Measurements from ENCODE around the gene NTM. TPM values are rescaled to one million over a fixed set of nuclear protein-coding genes. Genes with fewer than 3 reads are reported as not detected.
"Not testable (repeated sequence)": the region's sequence is repeated elsewhere in the genome, so short reads cannot be mapped to it uniquely, and the experiment has no call there.

Gene NTM
- total RNA-seq, 1 donor from 2014 or later = 10.8 TPM

- DNase-seq = no peak
These were observed 299.0 kb downstream of the NTM start for GRCh38 chr11:131669401-131669780.

DNA sequence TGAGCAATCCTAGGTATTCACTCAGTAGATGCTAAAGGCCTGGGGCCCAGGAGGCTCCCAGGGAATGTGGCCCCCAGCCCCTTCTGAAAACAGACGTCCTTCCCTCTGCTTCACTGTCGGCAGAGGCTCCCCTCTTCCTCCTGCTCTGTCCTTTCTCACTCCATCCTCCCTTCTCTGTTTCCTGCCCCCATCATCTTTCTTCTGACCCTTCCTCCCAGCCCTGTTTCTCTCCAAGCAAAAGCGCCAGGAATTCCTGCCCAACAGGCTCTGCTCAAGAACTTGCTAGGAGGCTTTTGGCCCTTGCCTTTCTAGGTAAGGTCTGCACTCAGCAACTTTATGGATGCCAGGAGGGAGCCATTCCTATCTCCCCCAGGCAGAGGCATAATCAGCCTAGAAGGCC is 300.5 kb downstream of the NTM start:
- DNase-seq = no peak

DNA sequence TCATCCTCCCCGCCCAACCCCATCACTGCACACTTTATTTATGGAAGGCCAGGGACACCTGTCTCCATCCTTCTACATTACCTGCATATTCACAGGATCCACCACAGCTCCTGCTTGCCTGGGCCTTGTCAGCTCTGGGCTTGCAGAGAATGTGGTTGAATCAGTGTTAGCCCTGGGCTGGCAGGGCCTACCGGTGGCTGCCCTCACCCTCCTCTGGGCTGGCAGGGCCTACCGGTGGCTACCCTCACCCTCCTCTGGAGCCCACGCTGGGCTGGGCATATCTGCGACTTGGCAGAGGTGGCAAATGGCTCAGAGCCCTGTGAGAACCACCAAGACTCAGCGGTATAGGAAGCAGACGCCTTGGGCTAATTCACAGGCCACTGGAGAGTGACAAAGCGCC is 300.9 kb downstream of the NTM start:
- no peak for DNase-seq

GRCh38 chr11:131671734-131672133 is 301.3 kb downstream of the NTM start:
- no peak for DNase-seq

DNA sequence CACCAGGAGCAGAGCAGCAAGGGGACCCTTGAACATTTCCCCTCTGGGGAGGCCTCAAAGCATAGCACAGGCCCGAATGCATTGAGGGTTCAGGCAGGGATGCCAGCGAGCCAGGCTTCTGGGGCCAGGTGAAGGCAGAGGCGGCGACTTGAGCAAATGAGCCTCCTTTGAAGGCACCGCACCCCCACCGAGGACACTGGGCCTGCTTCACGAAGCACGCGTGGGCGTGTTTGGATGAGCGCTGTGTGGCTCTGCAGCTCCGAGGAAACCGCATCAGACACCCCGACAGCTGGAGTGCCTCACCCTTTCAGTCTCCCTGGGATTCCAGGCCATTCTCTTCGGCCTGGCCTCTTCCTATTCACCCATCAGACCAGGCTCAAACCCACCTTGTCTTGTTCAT is 301.8 kb downstream of the NTM start:
- no peak for DNase-seq

DNA sequence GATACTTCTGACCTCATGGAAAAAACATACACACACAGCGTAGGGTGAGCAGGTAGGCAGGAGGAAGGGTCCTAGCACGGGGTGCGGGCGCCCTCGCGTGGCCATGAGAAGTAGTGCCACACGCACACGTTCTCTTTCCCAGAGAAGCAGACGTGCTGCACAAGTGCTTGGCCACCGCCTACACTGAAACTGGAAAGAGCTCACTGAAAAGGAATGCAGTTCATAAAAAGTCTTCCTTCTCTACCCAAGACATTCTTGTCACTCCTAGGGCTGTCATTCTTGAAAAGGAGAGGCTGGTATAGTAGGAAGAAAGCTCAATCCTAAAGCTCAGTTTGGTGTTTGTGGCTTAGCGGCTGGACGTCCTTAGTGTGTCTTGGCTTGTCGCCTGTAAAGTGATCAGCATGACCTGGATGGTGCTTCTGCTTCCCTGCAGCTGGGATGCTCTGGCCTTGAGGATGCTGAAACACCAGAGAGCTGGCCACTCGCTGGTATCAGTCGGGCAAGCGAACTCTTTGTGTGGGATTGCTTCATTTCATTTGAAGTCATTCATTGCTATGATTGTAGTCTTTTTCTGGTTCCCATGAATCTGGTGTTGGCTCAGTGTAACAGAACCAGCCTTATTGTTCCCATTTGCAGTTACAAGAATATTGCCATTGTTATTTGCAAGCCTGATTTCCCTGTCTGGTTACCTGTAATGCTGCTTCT is 303.8 kb downstream of the NTM start:
- peak; percentile 72 for DNase-seq

GRCh38 chr11:131675121-131675888 is 304.9 kb downstream of the NTM start:
- DNase-seq = no peak

GRCh38 chr11:131677828-131678470 is 307.5 kb downstream of the NTM start:
- no peak for DNase-seq

GRCh38 chr11:131678658-131679340 is 308.4 kb downstream of the NTM start:
- no peak for DNase-seq

GRCh38 chr11:131680448-131680847 is 310.0 kb downstream of the NTM start:
- DNase-seq = not testable (repeated sequence)

- DNase-seq = no peak
These were observed 311.5 kb downstream of the NTM start for GRCh38 chr11:131681920-131682319.

- DNase-seq = no peak
These were observed 312.1 kb downstream of the NTM start for GRCh38 chr11:131682373-131683015.

DNA sequence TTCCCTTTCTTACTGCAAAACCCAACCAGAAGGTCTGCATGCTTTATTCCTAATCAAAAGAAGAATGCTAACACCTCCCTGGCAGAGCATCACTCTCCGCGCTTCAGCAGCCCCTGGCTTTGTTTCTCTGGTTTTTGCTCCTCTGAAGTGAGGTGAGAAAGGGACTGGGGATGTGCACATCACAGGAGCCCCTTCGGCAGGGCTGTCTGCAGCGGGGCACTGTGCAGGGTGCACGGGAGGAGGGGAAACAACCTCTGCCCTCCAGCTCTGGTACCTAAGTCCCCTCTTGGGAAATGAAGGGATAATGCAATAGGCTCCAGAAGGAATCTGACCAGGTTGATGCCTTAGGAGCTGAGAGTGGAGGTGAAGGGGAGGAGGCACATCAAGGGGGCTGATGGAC is 312.7 kb downstream of the NTM start:
- DNase-seq = no peak

DNA sequence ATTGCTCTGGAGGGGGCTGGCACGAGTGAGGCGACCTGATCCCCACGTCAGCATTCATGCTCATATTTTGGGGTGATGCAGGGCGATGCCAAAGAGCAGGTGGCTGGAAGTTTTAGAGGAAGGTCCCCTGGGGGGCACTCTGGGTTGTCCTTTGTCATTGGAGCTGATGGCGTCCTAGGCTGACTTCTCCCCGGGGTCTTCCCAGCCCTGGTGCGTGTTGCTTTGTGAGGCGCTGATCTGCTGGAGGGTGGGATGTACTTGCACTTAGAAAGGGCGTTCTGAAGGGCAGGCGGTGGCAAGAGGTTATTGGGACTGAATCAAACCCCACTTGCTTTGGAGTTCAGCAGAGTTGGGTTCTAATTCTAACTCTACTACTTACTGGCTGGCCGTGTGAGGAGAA is 313.3 kb downstream of the NTM start:
- DNase-seq = no peak

DNA sequence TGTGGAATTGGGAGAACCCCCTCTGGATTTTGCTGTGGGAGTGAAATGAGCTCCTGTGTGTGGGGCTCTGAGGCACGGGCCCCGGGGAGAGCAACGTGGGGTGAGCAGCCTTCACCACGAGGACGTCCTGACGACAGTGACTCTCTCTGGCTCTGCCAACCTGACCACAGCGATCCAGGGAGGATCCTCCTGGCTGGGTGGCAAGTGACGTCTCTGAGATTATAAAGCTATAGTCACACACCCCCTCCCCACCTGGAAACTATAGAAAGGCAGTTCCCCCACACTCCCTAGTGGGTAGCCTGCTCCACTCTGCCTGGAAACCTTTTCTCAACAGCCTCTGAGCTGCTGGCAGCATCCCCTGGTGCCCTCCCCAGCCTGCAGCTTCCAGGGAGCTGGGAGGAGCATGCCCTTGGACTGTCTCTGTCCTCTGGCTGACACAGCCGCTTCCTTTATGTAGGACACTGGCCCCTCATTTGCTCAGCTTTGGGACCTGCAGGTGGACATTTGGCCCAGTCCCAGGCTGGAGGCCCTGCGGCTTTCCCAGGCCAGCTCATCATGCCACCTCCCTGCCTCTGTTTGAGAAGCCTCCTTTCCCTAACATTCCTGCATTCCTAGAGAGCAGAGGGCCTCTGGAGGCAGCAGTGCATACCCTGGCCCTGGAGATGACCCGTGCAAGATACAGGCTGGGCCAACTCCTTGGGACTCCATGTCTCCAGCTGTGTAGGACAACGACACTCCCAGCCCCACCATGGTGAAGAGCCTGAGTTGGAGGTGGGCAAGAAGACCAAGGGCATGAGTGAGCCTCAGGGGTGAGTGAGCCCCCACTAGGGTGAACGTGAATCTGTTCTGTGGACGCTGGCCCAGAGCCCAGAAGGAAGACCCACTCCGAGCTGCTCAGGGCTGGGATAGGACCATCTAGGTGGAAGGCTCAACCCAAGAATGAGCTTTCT is 314.0 kb downstream of the NTM start:
- DNase-seq = no peak

- DNase-seq = no peak
These were observed 314.8 kb downstream of the NTM start for GRCh38 chr11:131685206-131685605.

DNA sequence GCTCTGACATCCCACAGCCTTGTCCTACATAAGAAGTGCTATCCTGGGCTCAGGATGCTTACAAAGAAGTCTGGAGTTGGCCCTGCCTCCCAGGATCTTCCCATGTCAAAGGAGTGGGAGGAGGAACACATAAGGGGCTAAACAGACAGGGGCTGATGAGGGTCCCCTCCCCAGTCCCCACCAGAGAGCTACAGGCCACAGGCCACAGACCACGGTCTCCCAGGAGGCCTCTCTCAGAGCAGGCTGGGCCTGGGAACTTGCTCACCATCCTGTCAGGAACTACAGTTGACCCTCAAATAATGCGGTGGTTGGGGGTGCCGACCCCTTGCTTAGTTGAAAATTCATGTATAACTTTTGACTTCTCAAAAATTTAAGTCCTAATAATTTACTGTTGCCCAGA is 315.5 kb downstream of the NTM start:
- DNase-seq = no peak

- no peak for DNase-seq
These were observed 316.4 kb downstream of the NTM start for GRCh38 chr11:131686836-131687235.

DNA sequence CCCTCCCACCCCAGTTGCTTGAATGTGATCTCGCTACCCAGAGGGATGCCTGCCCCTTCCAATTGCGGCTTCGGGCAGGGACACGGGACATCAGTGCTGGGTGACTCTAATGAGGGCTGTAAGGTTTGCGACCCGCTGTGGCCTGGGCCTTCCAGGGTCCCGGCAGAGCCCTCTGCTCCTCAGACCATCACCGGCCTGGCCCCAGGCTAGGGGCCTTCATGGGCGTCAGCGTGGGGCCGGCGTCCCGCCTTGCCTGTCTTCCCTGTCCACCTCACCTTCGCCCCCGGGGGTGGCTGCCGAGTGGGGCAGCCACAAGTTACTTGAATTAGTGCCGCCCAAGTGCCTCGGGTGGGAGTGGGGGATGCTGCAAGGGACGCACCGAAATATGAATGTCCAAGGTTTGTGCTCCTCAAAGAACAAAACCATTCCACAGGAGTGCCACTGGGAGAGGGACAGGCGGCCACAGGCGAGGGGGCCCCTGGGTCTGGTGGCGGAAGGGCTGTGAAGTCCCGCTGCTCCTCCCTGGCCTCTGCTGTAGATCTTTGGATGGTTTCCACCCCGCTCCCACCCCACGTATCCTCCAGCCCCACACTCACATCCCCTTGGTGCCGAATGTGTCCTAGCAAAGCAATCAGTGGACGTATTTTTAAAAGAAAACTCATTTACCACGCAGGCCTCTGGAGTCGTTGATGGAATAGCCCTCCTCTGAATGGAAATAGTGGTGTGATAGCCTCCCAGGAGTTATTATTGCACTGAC is 317.1 kb downstream of the NTM start:
- DNase-seq = no peak

DNA sequence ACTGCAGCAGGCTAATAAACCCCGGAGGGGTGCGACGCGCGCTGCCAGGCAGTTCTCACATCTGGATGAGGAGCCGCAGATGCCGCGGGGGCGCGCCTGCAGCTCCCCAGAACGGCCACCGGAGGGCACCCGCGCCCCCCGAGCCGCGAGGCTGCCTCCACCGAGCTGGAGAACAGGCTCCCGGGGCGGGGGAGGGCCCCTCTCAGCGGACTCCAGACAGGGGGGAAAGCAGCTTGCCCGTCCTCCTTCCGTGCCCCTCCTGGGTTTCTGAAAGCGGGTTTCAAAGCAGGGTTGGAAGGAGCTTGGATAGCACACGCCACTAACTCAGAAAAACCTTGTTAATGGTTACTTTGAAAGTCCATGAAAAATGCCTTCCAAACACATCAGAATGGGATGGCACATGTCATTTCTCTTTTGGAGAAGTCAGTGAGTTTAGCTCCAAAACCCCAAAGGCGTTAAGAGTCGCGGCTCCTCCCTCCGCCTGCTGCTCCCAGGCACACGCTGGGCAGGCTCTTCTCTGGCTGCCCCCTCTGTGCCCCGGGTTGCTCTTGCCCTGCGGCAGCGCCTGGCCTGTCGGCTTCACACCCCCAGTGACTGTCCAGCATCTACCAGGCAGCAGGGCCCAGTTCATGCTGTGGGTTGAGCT is 317.8 kb downstream of the NTM start:
- peak; percentile 35 for DNase-seq

Measured in skin of body (tissue), 2 donors.